AG09309 (cell line): Measurements from ENCODE around the gene SRP14.

Source experiments
- DNase-seq: peaks from one replicate; pipeline ENCODE4 v3.0.0-alpha.2; 2010; ENCODE audit warnings: low read depth
- H3K4me3 ChIP-seq: 2 replicates; pipeline ENCODE4 v1.5.1; 2011; ENCODE audit warnings: mild to moderate bottlenecking, low read depth, low read length, moderate library complexity; ENCODE audit not compliant: control insufficient read depth
- TF ChIP-seq, protein P1 (sequence below): IDR thresholded peaks from 2 replicates; pipeline ENCODE4 v1.5.1; 2011; ENCODE audit warnings: mild to moderate bottlenecking, low read depth, low read length, inconsistent platforms; ENCODE audit not compliant: insufficient read depth, control insufficient read depth; ENCODE audit errors: missing control alignments

The SRP14 gene

DNA sequence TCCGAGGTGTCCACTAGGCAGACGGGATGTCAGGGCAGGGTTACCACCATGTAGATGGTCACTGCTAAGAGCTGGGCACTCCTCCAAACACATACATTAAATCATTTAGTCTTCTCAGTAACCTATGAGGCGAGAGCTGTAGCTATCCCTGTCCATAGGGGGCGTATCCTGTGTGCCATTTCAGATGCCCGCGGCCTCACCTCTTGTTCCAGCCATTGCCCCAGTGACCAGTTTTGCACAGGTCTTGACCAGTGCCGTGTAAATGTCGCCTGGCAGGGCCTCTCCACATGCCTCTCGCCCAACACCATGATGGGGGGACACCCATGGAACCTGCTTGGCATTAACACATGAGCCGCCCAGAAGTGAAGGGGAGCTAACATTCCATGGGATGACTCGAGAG lies 20.8 kb upstream of the SRP14 start:
- TF ChIP-seq, protein P1, sequence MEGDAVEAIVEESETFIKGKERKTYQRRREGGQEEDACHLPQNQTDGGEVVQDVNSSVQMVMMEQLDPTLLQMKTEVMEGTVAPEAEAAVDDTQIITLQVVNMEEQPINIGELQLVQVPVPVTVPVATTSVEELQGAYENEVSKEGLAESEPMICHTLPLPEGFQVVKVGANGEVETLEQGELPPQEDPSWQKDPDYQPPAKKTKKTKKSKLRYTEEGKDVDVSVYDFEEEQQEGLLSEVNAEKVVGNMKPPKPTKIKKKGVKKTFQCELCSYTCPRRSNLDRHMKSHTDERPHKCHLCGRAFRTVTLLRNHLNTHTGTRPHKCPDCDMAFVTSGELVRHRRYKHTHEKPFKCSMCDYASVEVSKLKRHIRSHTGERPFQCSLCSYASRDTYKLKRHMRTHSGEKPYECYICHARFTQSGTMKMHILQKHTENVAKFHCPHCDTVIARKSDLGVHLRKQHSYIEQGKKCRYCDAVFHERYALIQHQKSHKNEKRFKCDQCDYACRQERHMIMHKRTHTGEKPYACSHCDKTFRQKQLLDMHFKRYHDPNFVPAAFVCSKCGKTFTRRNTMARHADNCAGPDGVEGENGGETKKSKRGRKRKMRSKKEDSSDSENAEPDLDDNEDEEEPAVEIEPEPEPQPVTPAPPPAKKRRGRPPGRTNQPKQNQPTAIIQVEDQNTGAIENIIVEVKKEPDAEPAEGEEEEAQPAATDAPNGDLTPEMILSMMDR = no peak
- DNase-seq = no peak
- no peak overlapping the region for H3K4me3 ChIP-seq

DNA sequence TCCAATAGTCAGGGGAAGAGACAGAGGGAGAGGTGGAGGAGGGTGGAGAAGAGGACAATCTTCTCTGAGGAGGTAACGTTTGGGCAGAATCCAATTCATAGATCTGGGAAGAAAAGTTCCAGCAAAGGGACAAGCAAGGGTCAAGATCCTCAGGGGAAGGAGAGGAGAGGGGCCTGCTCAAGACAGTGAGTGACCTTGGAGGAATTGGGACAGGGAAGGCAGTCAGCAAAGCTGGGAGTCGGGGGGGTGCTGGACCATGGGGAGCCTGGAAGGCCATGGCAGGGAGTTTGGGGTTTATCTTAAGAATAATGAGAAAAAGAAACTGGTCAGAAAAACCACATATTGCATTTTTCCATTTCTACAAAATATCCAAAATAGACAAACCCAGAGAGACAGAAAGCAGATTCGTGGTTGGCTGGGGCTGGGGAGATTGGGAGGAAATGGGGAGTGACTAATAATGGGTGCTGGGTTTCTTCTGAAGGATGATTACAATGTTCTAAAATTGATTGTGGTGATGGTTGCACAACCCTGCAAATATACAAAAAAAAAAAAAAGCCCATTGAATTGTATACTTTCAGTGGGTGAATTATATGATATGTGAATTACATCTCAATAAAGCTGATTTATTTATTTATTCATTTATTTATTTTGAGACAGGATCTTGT lies 19.6 kb upstream of the SRP14 start:
- H3K4me3 ChIP-seq = no peak overlapping the region
- TF ChIP-seq, protein P1 = no peak
- no peak for DNase-seq

DNA sequence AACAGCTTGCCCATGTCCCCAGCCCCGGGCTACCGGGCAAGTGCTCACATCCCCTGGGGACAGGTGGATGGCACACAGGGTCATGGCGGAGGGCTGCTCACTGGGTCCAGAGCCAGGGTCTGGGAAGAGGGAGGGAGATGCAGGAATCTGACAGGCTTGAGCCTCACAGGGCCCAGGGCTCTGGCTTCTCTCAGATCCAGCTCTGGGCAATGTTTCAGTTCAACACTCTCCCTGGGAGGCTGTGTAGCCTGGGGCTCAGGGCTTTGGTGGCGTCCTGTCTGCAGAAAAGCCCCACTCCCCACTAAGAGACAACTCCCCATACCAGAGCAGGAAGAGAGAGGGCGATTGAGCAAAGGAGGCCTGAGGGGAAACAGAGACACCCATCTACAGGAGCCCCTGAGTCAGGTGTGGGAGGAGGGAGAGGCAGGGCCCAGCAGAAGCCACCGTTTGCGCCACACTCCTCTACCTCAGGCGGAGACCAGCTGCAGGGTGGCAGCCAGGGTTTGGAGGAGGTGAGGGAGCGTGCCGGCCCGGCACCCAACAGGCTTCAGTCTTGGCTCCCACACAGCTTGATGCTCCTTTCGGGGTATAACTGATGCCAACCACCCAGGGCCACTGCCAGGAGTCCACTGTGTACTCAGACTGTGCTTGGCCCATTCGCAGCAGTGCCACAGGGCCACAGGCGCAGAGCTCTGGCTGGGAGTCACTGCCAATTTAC lies 16.8 kb upstream of the SRP14 start:
- no peak overlapping the region for H3K4me3 ChIP-seq
- DNase-seq = no peak
- TF ChIP-seq, protein P1 = no peak

- DNase-seq = no peak
- TF ChIP-seq, protein P1 = no peak
- H3K4me3 ChIP-seq = no peak overlapping the region
Observed at GRCh38 chr15:40054855-40055575, 16.0 kb upstream of the SRP14 start.

DNA sequence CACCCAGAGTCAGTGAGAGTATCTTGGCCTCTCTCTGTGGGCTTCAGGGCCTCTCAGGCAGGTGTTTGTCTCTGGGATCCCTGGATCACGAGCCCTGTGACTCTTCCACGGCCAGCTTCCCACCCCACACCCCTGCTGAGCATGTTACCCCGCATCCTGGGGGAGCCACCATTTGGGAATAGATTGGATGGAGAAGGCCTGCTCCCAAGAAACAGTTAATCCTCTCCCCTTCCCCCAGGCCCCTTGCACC lies 15.5 kb upstream of the SRP14 start:
- H3K4me3 ChIP-seq = no peak overlapping the region
- DNase-seq = no peak

DNA sequence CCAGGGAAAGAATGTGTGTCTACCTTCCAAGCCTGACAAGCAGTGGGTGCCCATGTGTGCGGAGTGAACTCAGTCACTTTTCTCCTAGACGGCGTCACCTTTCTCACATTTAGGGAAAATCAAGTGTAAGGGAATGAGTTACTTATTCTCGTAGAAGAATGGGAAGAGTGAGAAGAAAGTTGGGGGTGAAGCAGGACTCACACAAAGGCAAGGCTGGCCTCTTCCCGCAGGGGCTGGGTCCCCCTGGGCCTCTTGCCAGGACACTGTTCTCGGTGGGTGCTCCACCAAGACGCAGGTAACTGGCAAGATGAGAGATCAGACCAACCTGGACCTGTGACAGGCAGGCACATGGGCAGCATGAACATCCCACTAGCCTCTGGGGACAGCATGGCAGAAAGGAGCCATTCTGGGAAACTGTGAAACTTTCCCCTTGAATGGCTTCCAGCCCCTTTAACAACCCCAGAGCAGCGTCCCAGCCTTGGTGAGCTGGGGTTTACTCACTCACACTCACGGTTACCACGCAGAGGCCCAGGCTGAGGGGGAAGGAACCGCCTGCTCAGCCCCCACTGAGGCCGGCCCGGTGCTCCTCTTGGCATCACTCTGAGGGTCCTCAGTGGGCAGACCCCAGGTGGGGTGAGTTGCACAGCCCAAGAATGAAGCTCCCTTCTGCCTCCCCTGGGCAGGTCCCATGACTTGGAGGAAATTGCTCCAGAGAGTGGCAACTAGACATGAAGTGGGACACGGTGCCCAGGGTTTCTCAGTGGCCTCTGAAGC lies 15.0 kb upstream of the SRP14 start:
- no peak for DNase-seq
- TF ChIP-seq, protein P1 = no peak
- no peak overlapping the region for H3K4me3 ChIP-seq

More for the DNA sequence above, 15.5 kb upstream of the SRP14 start:
- TF ChIP-seq, protein P1 = no peak
